GM19468 (cell line): ENCODE results near the gene PIGBOS1.

Source experiments
- ATAC-seq: cut with Tn5 transposase; IDR thresholded peaks from one replicate; pipeline ENCODE4 v1.9.1; 2021; ENCODE audit warnings: mild to moderate bottlenecking, moderate library complexity, moderate number of reproducible peaks; ENCODE audit not compliant: unreplicated experiment; ENCODE audit errors: extremely low read depth

Gene PIGBOS1

GRCh38 chr15:55270291-55270690 lies 48.6 kb downstream of the PIGBOS1 start:
- ATAC-seq, result no peak

- no peak for ATAC-seq
Observed at GRCh38 chr15:55268176-55268695, 50.7 kb downstream of the PIGBOS1 start.

- ATAC-seq, result peak; percentile 93
Observed at GRCh38 chr15:55267401-55268175, 51.3 kb downstream of the PIGBOS1 start.
